SJSA1 (cell line): ENCODE results near the gene ESF1. TPM values are rescaled to one million over a fixed set of nuclear protein-coding genes. Genes with fewer than 3 reads are reported as not detected.

Experiments
- DNase-seq, 2 experiments: peaks; one replicate each; pipeline ENCODE4 v3.0.0-alpha.2; 2015 to 2020; ENCODE audit warnings: low spot score in 2 of 2, low read depth in 1 of 2
- H3K27ac ChIP-seq: fragments of 250-450 bp; sonication (Bioruptor Pico); 2 replicates; pipeline ENCODE4 v1.5.1; 2020; ENCODE audit warnings: mild to moderate bottlenecking, moderate library complexity
- H3K27me3 ChIP-seq: fragments of 250-450 bp; sonication (Bioruptor Pico); replicated peaks from 2 replicates; pipeline ENCODE4 v1.5.1; 2020; ENCODE audit warnings: mild to moderate bottlenecking, moderate library complexity
- H3K36me3 ChIP-seq: fragments of 250-450 bp; sonication (Bioruptor Pico); 2 replicates; pipeline ENCODE4 v1.5.1; 2020; ENCODE audit warnings: mild to moderate bottlenecking
- H3K4me1 ChIP-seq: fragments of 250-450 bp; sonication (Bioruptor Pico); replicated peaks from 2 replicates; pipeline ENCODE4 v1.6.1; 2021; ENCODE audit warnings: mild to moderate bottlenecking
- H3K4me3 ChIP-seq: fragments of 250-450 bp; sonication (Bioruptor Pico); 2 replicates; pipeline ENCODE4 v1.5.1; 2020; ENCODE audit warnings: mild to moderate bottlenecking
- H3K9me3 ChIP-seq: fragments of 250-450 bp; sonication (Bioruptor Pico); replicated peaks from 2 replicates; pipeline ENCODE4 v1.5.1; 2020; ENCODE audit warnings: mild to moderate bottlenecking
- total RNA-seq: library from RNA; depleted of rRNA; stranded (reverse); fragments of >200 nt; shearing (Covaris generic); gene quantifications from 2 replicates; pipeline ENCODE4 v1.2.3, GENCODE V29; 2014; rRNA removed

The ESF1 gene
- total RNA-seq, 1 experiment from 2014 or later, result 20.5 TPM

- no peaks in the 10 kb centered on the region for H3K9me3 ChIP-seq
- H3K27me3 ChIP-seq, result peaks cover 6% of the 10 kb centered on the region; the same call in 1 of the 2 replicates
- H3K4me3 ChIP-seq, result no peak overlapping the region
- no peak overlapping the region for H3K27ac ChIP-seq
- no peaks in the 10 kb centered on the region for H3K36me3 ChIP-seq
- DNase-seq, result no peak
- H3K4me1 ChIP-seq, result no peaks in the 10 kb centered on the region
These were observed 113.2 kb downstream of the ESF1 start for GRCh38 chr20:13671512-13671911.

GRCh38 chr20:13670160-13670559 is 114.6 kb downstream of the ESF1 start:
- Histone ChIP-seq H3K4me1 (no peaks in the 10 kb centered on the region), H3K36me3 (no peaks in the 10 kb centered on the region), H3K27me3 (peaks cover 6% of the 10 kb centered on the region; the same call in 1 of the 2 replicates), H3K4me3 (no peak overlapping the region), H3K9me3 (no peaks in the 10 kb centered on the region), H3K27ac (no peak overlapping the region)
- DNase-seq, result no peak

- H3K36me3 ChIP-seq, result no peaks in the 10 kb centered on the region
- H3K27me3 ChIP-seq, result no peaks in the 10 kb centered on the region; the same call in 1 of the 2 replicates
- H3K27ac ChIP-seq, result no peak overlapping the region
- H3K4me1 ChIP-seq, result no peaks in the 10 kb centered on the region
- DNase-seq, result no peak
- H3K4me3 ChIP-seq, result no peak overlapping the region
- no peaks in the 10 kb centered on the region for H3K9me3 ChIP-seq
These were observed 118.9 kb downstream of the ESF1 start for GRCh38 chr20:13665709-13666395.

Other genes with a start within 250 kb of the ESF1 start
- gene TASP1, start 146.0 kb downstream of the ESF1 start, total RNA-seq, result 9.0 and 11.3 TPM in 2 replicates
- gene NDUFAF5, start 109 bp upstream of the ESF1 start, total RNA-seq, result 40.0 and 65.0 TPM in 2 replicates
- not detected in 2 replicates for gene SEL1L2, start 205.7 kb upstream of the ESF1 start, total RNA-seq
- gene MACROD2, start 210.6 kb upstream of the ESF1 start, total RNA-seq, result not detected in 2 replicates